ENCODE results near the gene LSM2. TPM values are rescaled to one million over a fixed set of nuclear protein-coding genes. Genes with fewer than 3 reads are reported as not detected.
"Not testable (repeated sequence)": the region's sequence is repeated elsewhere in the genome, so short reads cannot be mapped to it uniquely, and the experiment has no call there.

The LSM2 gene
- total RNA-seq, 1 experiment from 2014 or later = 78.7 TPM

GRCh38 chr6:31797588-31797987 lies 9.2 kb downstream of the LSM2 start:
- no peak for DNase-seq (ENCODE audit: low read depth)

- DNase-seq (ENCODE audit: low read depth) = no peak
Observed at GRCh38 chr6:31796993-31797385, 9.8 kb downstream of the LSM2 start.

- DNase-seq (ENCODE audit: low read depth) = peak; percentile 84
Observed at GRCh38 chr6:31795616-31796298, 11.0 kb downstream of the LSM2 start, which contains the start of gene VARS1. TSS of gene VARS1 (minus strand) at chr6:31795752. CDS start at chr6:31795217, 535 bp downstream.

- no peak for DNase-seq (ENCODE audit: low read depth)
Observed at GRCh38 chr6:31794866-31795615, 11.7 kb downstream of the LSM2 start.

GRCh38 chr6:31794294-31794865 lies 12.4 kb downstream of the LSM2 start:
- peak; percentile 25 for DNase-seq (ENCODE audit: low read depth)

- not testable (repeated sequence) for DNase-seq (ENCODE audit: low read depth)
Observed at GRCh38 chr6:31793927-31794245, 12.9 kb downstream of the LSM2 start.

GRCh38 chr6:31792761-31793171 lies 14.0 kb downstream of the LSM2 start:
- no peak for DNase-seq (ENCODE audit: low read depth)

- no peak for DNase-seq (ENCODE audit: low read depth)
Observed at GRCh38 chr6:31792090-31792374, 14.7 kb downstream of the LSM2 start.

GRCh38 chr6:31791324-31792089 lies 15.3 kb downstream of the LSM2 start:
- DNase-seq (ENCODE audit: low read depth) = peak; percentile 54

- no peak for DNase-seq (ENCODE audit: low read depth)
Observed at GRCh38 chr6:31785475-31785874, 21.3 kb downstream of the LSM2 start.

- no peak for DNase-seq (ENCODE audit: low read depth)
Observed at GRCh38 chr6:31784098-31784925, 22.5 kb downstream of the LSM2 start.

- no peak for DNase-seq (ENCODE audit: low read depth)
Observed at GRCh38 chr6:31782126-31782855, 24.5 kb downstream of the LSM2 start.

GRCh38 chr6:31781244-31782125 lies 25.3 kb downstream of the LSM2 start:
- no peak for DNase-seq (ENCODE audit: low read depth)

- no peak for DNase-seq (ENCODE audit: low read depth)
Observed at GRCh38 chr6:31780507-31781243, 26.1 kb downstream of the LSM2 start.

GRCh38 chr6:31779908-31780307 lies 26.9 kb downstream of the LSM2 start:
- DNase-seq (ENCODE audit: low read depth) = no peak

- DNase-seq (ENCODE audit: low read depth) = no peak
Observed at GRCh38 chr6:31778999-31779885, 27.5 kb downstream of the LSM2 start.

- DNase-seq (ENCODE audit: low read depth) = no peak
Observed at GRCh38 chr6:31778193-31778592, 28.6 kb downstream of the LSM2 start.

GRCh38 chr6:31777667-31778050 lies 29.1 kb downstream of the LSM2 start:
- no peak for DNase-seq (ENCODE audit: low read depth)

All from LHCN-M2 (cell line).